H1 (cell line): ENCODE results near the gene NHSL2. TPM values are rescaled to one million over a fixed set of nuclear protein-coding genes. Genes with fewer than 3 reads are reported as not detected.

Source experiments
- CTCF ChIA-PET: fragments of 300-600 bp; sonication (Branson Sonifier 250); formaldehyde crosslinking; loops from one replicate; lab custom pipeline; 2021; ENCODE audit not compliant: partially characterized antibody; lab: Charles Lee
- POLR2A ChIA-PET: fragments of 300-600 bp; sonication (Branson Sonifier 250); formaldehyde crosslinking; loops from one replicate; lab custom pipeline; 2021; ENCODE audit warnings: inconsistent platforms; ENCODE audit not compliant: partially characterized antibody; lab: Charles Lee
- DNase-seq, 2 experiments: peaks; one replicate each; pipeline versions ENCODE4 v3.0.0 to v3.0.0-alpha.2; 2010 to 2022; ENCODE audit warnings: low spot score in 2 of 2, low read depth in 1 of 2, mixed read lengths in 1 of 2
- FAIRE-seq: peaks from 2 replicates; lab custom pipeline; 2011; peaks lifted over from hg19 to GRCh38; lab: Jason Lieb, UNC
- H2AFZ ChIP-seq: 2 replicates; pipeline ENCODE4 v1.8.1; 2012; ENCODE audit warnings: low read length, inconsistent platforms
- H2AK5ac ChIP-seq: 2 replicates; pipeline ENCODE4 v1.6.1; 2013; ENCODE audit warnings: low read depth, low read length
- H2BK120ac ChIP-seq: replicated peaks from 2 replicates; pipeline ENCODE3; 2013; ENCODE audit warnings: low read depth, low read length, inconsistent platforms
- H2BK12ac ChIP-seq: 2 replicates; pipeline ENCODE4 v1.6.1; 2013; ENCODE audit warnings: low read depth, low read length
- H2BK15ac ChIP-seq: 2 replicates; pipeline ENCODE4 v1.6.1; 2013; ENCODE audit warnings: low read length
- H2BK20ac ChIP-seq: 2 replicates; pipeline ENCODE4 v1.6.1; 2013; ENCODE audit warnings: low read length
- H2BK5ac ChIP-seq: 2 replicates; pipeline ENCODE4 v1.6.1; 2013; ENCODE audit warnings: low read depth, low read length
- H3K14ac ChIP-seq: 2 replicates; pipeline ENCODE4 v1.6.1; 2013; ENCODE audit warnings: inconsistent platforms; ENCODE audit not compliant: insufficient read length
- H3K18ac ChIP-seq: 2 replicates; pipeline ENCODE4 v1.6.1; 2013; ENCODE audit warnings: low read length; ENCODE audit errors: extremely low read depth
- H3K23ac ChIP-seq: 2 replicates; pipeline ENCODE4 v1.6.1; 2013; ENCODE audit warnings: inconsistent platforms; ENCODE audit not compliant: insufficient read length
- H3K23me2 ChIP-seq: 2 replicates; pipeline ENCODE4 v1.6.1; 2013; ENCODE audit warnings: low read depth, low read length
- H3K27ac ChIP-seq: 2 replicates; pipeline ENCODE4 v1.6.1; 2011; ENCODE audit warnings: low read depth, low read length, inconsistent platforms
- H3K27me3 ChIP-seq, 4 experiments: replicated peaks in 1 of 4; 1 replicate in 1 of 4; 2 replicates in 3 of 4; pipeline versions ENCODE4 v1.6.1 to v1.8.1; 2011 to 2013; ENCODE audit warnings: low read length in 3 of 4, mild to moderate bottlenecking in 3 of 4, inconsistent platforms in 2 of 4, mixed read lengths in 2 of 4, moderate library complexity in 1 of 4; ENCODE audit not compliant: control insufficient read depth in 3 of 4, insufficient read depth in 3 of 4; ENCODE audit errors: extremely low read depth in 1 of 4
- H3K36me3 ChIP-seq, 4 experiments: 2 replicates each; pipeline versions ENCODE4 v1.6.1 to v1.8.1; 2011 to 2013; ENCODE audit warnings: mild to moderate bottlenecking in 4 of 4, low read length in 3 of 4, moderate library complexity in 2 of 4, control low read depth in 1 of 4, inconsistent platforms in 1 of 4; ENCODE audit not compliant: insufficient read depth in 4 of 4, control insufficient read depth in 2 of 4
- H3K4ac ChIP-seq: replicated peaks from 2 replicates; pipeline ENCODE3; 2013; ENCODE audit warnings: low read length, low read depth, mixed read lengths, inconsistent platforms; ENCODE audit not compliant: insufficient read length
- H3K4me1 ChIP-seq, 4 experiments: replicated peaks in 1 of 4; 1 replicate in 1 of 4; 2 replicates in 3 of 4; pipeline versions ENCODE4 v1.6.1 to v1.8.1; 2011 to 2013; ENCODE audit warnings: low read length in 3 of 4, inconsistent platforms in 2 of 4, mixed read lengths in 1 of 4; ENCODE audit not compliant: insufficient read depth in 4 of 4, control insufficient read depth in 3 of 4
- H3K4me2 ChIP-seq, 2 experiments: 2 replicates each; pipeline versions ENCODE4 v1.6.1 to v1.8.1; 2011 to 2013; ENCODE audit warnings: low read depth in 2 of 2, low read length in 2 of 2, control low read depth in 1 of 2, inconsistent platforms in 1 of 2, mild to moderate bottlenecking in 1 of 2; ENCODE audit not compliant: insufficient read depth in 1 of 2
- H3K4me3 ChIP-seq, 4 experiments: fragments of 200-600, 300-600 bp in 1 of 4; sonication (generic), shearing (Covaris generic), sonication (Bioruptor Twin) in 1 of 4; 2 replicates each; pipeline versions ENCODE4 v1.5.1 to v1.8.1; 2011 to 2016; ENCODE audit warnings: low read length in 4 of 4, low read depth in 3 of 4, control low read depth in 2 of 4, inconsistent platforms in 2 of 4, mild to moderate bottlenecking in 2 of 4, mixed read lengths in 1 of 4, moderate library complexity in 1 of 4; ENCODE audit not compliant: insufficient read depth in 2 of 4; ENCODE audit errors: extremely low read depth in 1 of 4
- H3K56ac ChIP-seq: replicated peaks from 2 replicates; pipeline ENCODE3; 2013; ENCODE audit warnings: low read depth, mild to moderate bottlenecking, mixed read lengths, low read length, inconsistent platforms; ENCODE audit not compliant: insufficient read length
- H3K79me1 ChIP-seq: 2 replicates; pipeline ENCODE4 v1.6.1; 2013; ENCODE audit warnings: low read depth, low read length, control low read depth
- H3K79me2 ChIP-seq, 2 experiments: 2 replicates each; pipeline versions ENCODE4 v1.6.1 to v1.8.1; 2012 to 2013; ENCODE audit warnings: low read length in 2 of 2, mild to moderate bottlenecking in 2 of 2, inconsistent platforms in 1 of 2; ENCODE audit not compliant: insufficient read depth in 2 of 2, control insufficient read depth in 1 of 2
- H3K9ac ChIP-seq, 4 experiments: replicated peaks in 1 of 4; 1 replicate in 1 of 4; 2 replicates in 3 of 4; pipeline versions ENCODE4 v1.6.1 to v1.8.1; 2011 to 2013; ENCODE audit warnings: low read depth in 3 of 4, low read length in 3 of 4, control low read depth in 2 of 4, mild to moderate bottlenecking in 2 of 4, moderate library complexity in 2 of 4, inconsistent platforms in 1 of 4; ENCODE audit errors: extremely low read depth in 1 of 4
- H3K9me3 ChIP-seq, 2 experiments: 2 replicates each; pipeline versions ENCODE4 v1.6.1 to v1.8.1; 2012 to 2013; ENCODE audit warnings: mild to moderate bottlenecking in 2 of 2, moderate library complexity in 2 of 2, control low read depth in 1 of 2, inconsistent platforms in 1 of 2, low read depth in 1 of 2, low read length in 1 of 2, mixed read lengths in 1 of 2; ENCODE audit not compliant: insufficient read depth in 2 of 2
- H4K20me1 ChIP-seq, 2 experiments: replicated peaks in 1 of 2; 2 replicates each; pipeline versions ENCODE3 to v1.8.1; 2011 to 2013; ENCODE audit warnings: inconsistent platforms in 2 of 2, low read length in 2 of 2, mild to moderate bottlenecking in 1 of 2; ENCODE audit not compliant: insufficient read depth in 2 of 2, control insufficient read depth in 1 of 2
- H4K5ac ChIP-seq: 2 replicates; pipeline ENCODE4 v1.6.1; 2013; ENCODE audit warnings: low read length, low read depth, mixed read lengths, inconsistent platforms; ENCODE audit not compliant: insufficient read length
- H4K8ac ChIP-seq: 2 replicates; pipeline ENCODE4 v1.8.0; 2013; ENCODE audit warnings: mild to moderate bottlenecking, moderate library complexity, low read length, inconsistent platforms; ENCODE audit not compliant: insufficient read depth; ENCODE audit errors: extremely low read depth
- H4K91ac ChIP-seq: replicated peaks from 2 replicates; pipeline ENCODE3; 2013; ENCODE audit warnings: low read length, mixed read lengths, inconsistent platforms; ENCODE audit not compliant: insufficient read length
- CBX5 ChIP-seq: fragments of 300-800, 300-1000 bp; sonication (generic); IDR thresholded peaks from 2 replicates; pipeline ENCODE4 v1.7.1; 2016; ENCODE audit warnings: antibody characterized with exemption, low read length, low read depth
- WGBS, 2 experiments: shearing (Covaris generic) in 1 of 2; methylation state at CpG; one replicate each; pipeline versions ENCODE4 v1.1.6 to v1.1.7; 2013 to 2015; ENCODE audit warnings: low lambda C conversion rate in 2 of 2, mixed read lengths in 2 of 2, inconsistent platforms in 1 of 2, low coverage in 1 of 2, missing lambda C conversion rate in 1 of 2; ENCODE audit not compliant: insufficient replicate concordance in 2 of 2, insufficient coverage in 1 of 2, insufficient read length in 1 of 2; ENCODE audit errors: extremely low coverage in 1 of 2, missing lambda C conversion rate in 1 of 2; 5-methylcytosine and 5-hydroxymethylcytosine counted together
- polyA plus RNA-seq, 7 experiments: library from polyadenylated mRNA; depleted of rRNA in 3 of 7; stranded (reverse) in 5 of 7; unstranded in 2 of 7; fragments of >200 nt in 5 of 7; fragments of 200-250 nt in 2 of 7; gene quantifications; 1 replicate in 5 of 7; 2 replicates in 1 of 7; 4 replicates in 1 of 7; pipeline versions ENCODE4 v1.2.1 to v1.2.3, GENCODE V29; 2011 to 2013; ENCODE audit warnings: missing spikeins in 2 of 7, mixed read lengths in 2 of 7
- total RNA-seq: library from RNA; stranded (reverse); fragmentation: NEBNext Ultra II Directional; extraction: Animal tissue kit (Norgen Biotek cat#: 25700); gene quantifications from 2 replicates; pipeline ENCODE4 v1.2.1, GENCODE V29; 2021

The NHSL2 gene
- total and polyA plus RNA-seq, 2 of the 8 experiments (the other 6 are each of a cell fraction or from before 2014, with no cell fraction given): 3.7 to 7.2 TPM

DNA sequence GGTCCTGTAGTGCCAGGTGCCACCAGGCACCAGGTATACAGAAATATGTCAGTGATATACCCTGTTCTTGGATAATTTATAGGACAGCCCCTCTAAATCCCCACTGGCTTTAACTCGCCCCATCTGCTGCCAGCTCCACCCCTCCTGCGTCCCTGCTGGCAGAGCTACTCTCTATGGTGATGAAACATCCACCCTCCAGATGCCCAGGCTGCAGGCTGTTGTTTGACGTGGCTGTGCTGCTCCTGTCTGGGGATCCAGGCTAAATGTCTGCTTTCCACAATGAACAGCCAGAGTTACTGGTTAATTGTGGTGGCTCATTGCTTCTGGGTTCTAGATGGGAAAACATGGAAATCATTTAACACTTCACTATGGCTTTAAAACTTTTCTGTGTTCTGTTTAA lies 12.9 kb downstream of the NHSL2 start:
- ChIA-PET POLR2A (interaction anchor here (0.9 kb wide), 1 partner anchor 34 kb away, joined by 3 read pairs; no protein-coding TSS in a partner anchor), CTCF (no interaction called here)
- Histone ChIP-seq H4K8ac (no peak overlapping the region), H3K23ac (no peak overlapping the region), H2BK5ac (no peak overlapping the region), H3K4me3 (no peak overlapping the region), H2BK20ac (no peak overlapping the region), H3K79me2 (peaks cover 0 to 42% of the 10 kb centered on the region in 2 experiments; a peak in 2 of 4 replicates), H2AK5ac (no peak overlapping the region), H3K27me3 (no peaks in the 10 kb centered on the region), H3K4ac (no peak overlapping the region), H3K4me2 (no peak overlapping the region), H4K5ac (no peak overlapping the region), H3K36me3 (no peaks in the 10 kb centered on the region), H3K18ac (no peak overlapping the region), H3K56ac (no peak overlapping the region), H3K9me3 (no peaks in the 10 kb centered on the region), H2AFZ (no peak overlapping the region), H4K91ac (no peak overlapping the region), H3K27ac (no peak overlapping the region), H3K4me1 (peaks cover 0 to 8% (median 6%) of the 10 kb centered on the region in 4 experiments; a peak in 3 of 7 replicates), H3K14ac (no peak overlapping the region), H2BK15ac (no peak overlapping the region), H2BK120ac (no peak overlapping the region), H4K20me1 (peaks cover 0 to 2% of the 10 kb centered on the region in 2 experiments), H3K9ac (no peak overlapping the region), H3K79me1 (no peaks in the 10 kb centered on the region; the same call in 1 of the 2 replicates), H3K23me2 (no peaks in the 10 kb centered on the region), H2BK12ac (no peak overlapping the region)
- 80% methylated on average over 3 of the region's 3 CpGs; no CpG with 5 or more reads in 1 of the 2 experiments for WGBS, 2 experiments
- FAIRE-seq (no peak), DNase-seq (no peak)
- TF ChIP-seq CBX5: no peak
